H1 (cell line): Measurements from ENCODE around the gene RTL9. TPM values are rescaled to one million over a fixed set of nuclear protein-coding genes. Genes with fewer than 3 reads are reported as not detected.

ENCODE experiments used
- CTCF ChIA-PET: fragments of 300-600 bp; sonication (Branson Sonifier 250); formaldehyde crosslinking; loops from one replicate; lab custom pipeline; 2021; ENCODE audit not compliant: partially characterized antibody; lab: Charles Lee
- POLR2A ChIA-PET: fragments of 300-600 bp; sonication (Branson Sonifier 250); formaldehyde crosslinking; loops from one replicate; lab custom pipeline; 2021; ENCODE audit warnings: inconsistent platforms; ENCODE audit not compliant: partially characterized antibody; lab: Charles Lee
- DNase-seq, 2 experiments: peaks; one replicate each; pipeline versions ENCODE4 v3.0.0 to v3.0.0-alpha.2; 2010 to 2022; ENCODE audit warnings: low spot score in 2 of 2, low read depth in 1 of 2, mixed read lengths in 1 of 2
- FAIRE-seq: peaks from 2 replicates; lab custom pipeline; 2011; peaks lifted over from hg19 to GRCh38; lab: Jason Lieb, UNC
- H2AFZ ChIP-seq: 2 replicates; pipeline ENCODE4 v1.8.1; 2012; ENCODE audit warnings: low read length, inconsistent platforms
- H2AK5ac ChIP-seq: 2 replicates; pipeline ENCODE4 v1.6.1; 2013; ENCODE audit warnings: low read depth, low read length
- H2BK120ac ChIP-seq: replicated peaks from 2 replicates; pipeline ENCODE3; 2013; ENCODE audit warnings: low read depth, low read length, inconsistent platforms
- H2BK12ac ChIP-seq: 2 replicates; pipeline ENCODE4 v1.6.1; 2013; ENCODE audit warnings: low read depth, low read length
- H2BK15ac ChIP-seq: 2 replicates; pipeline ENCODE4 v1.6.1; 2013; ENCODE audit warnings: low read length
- H2BK20ac ChIP-seq: 2 replicates; pipeline ENCODE4 v1.6.1; 2013; ENCODE audit warnings: low read length
- H2BK5ac ChIP-seq: 2 replicates; pipeline ENCODE4 v1.6.1; 2013; ENCODE audit warnings: low read depth, low read length
- H3K14ac ChIP-seq: 2 replicates; pipeline ENCODE4 v1.6.1; 2013; ENCODE audit warnings: inconsistent platforms; ENCODE audit not compliant: insufficient read length
- H3K18ac ChIP-seq: 2 replicates; pipeline ENCODE4 v1.6.1; 2013; ENCODE audit warnings: low read length; ENCODE audit errors: extremely low read depth
- H3K23ac ChIP-seq: 2 replicates; pipeline ENCODE4 v1.6.1; 2013; ENCODE audit warnings: inconsistent platforms; ENCODE audit not compliant: insufficient read length
- H3K23me2 ChIP-seq: 2 replicates; pipeline ENCODE4 v1.6.1; 2013; ENCODE audit warnings: low read depth, low read length
- H3K27ac ChIP-seq: 2 replicates; pipeline ENCODE4 v1.6.1; 2011; ENCODE audit warnings: low read depth, low read length, inconsistent platforms
- H3K27me3 ChIP-seq, 4 experiments: replicated peaks in 1 of 4; 1 replicate in 1 of 4; 2 replicates in 3 of 4; pipeline versions ENCODE4 v1.6.1 to v1.8.1; 2011 to 2013; ENCODE audit warnings: low read length in 3 of 4, mild to moderate bottlenecking in 3 of 4, inconsistent platforms in 2 of 4, mixed read lengths in 2 of 4, moderate library complexity in 1 of 4; ENCODE audit not compliant: control insufficient read depth in 3 of 4, insufficient read depth in 3 of 4; ENCODE audit errors: extremely low read depth in 1 of 4
- H3K36me3 ChIP-seq, 4 experiments: 2 replicates each; pipeline versions ENCODE4 v1.6.1 to v1.8.1; 2011 to 2013; ENCODE audit warnings: mild to moderate bottlenecking in 4 of 4, low read length in 3 of 4, moderate library complexity in 2 of 4, control low read depth in 1 of 4, inconsistent platforms in 1 of 4; ENCODE audit not compliant: insufficient read depth in 4 of 4, control insufficient read depth in 2 of 4
- H3K4ac ChIP-seq: replicated peaks from 2 replicates; pipeline ENCODE3; 2013; ENCODE audit warnings: low read length, low read depth, mixed read lengths, inconsistent platforms; ENCODE audit not compliant: insufficient read length
- H3K4me1 ChIP-seq, 4 experiments: replicated peaks in 1 of 4; 1 replicate in 1 of 4; 2 replicates in 3 of 4; pipeline versions ENCODE4 v1.6.1 to v1.8.1; 2011 to 2013; ENCODE audit warnings: low read length in 3 of 4, inconsistent platforms in 2 of 4, mixed read lengths in 1 of 4; ENCODE audit not compliant: insufficient read depth in 4 of 4, control insufficient read depth in 3 of 4
- H3K4me2 ChIP-seq, 2 experiments: 2 replicates each; pipeline versions ENCODE4 v1.6.1 to v1.8.1; 2011 to 2013; ENCODE audit warnings: low read depth in 2 of 2, low read length in 2 of 2, control low read depth in 1 of 2, inconsistent platforms in 1 of 2, mild to moderate bottlenecking in 1 of 2; ENCODE audit not compliant: insufficient read depth in 1 of 2
- H3K4me3 ChIP-seq, 4 experiments: fragments of 200-600, 300-600 bp in 1 of 4; sonication (generic), shearing (Covaris generic), sonication (Bioruptor Twin) in 1 of 4; 2 replicates each; pipeline versions ENCODE4 v1.5.1 to v1.8.1; 2011 to 2016; ENCODE audit warnings: low read length in 4 of 4, low read depth in 3 of 4, control low read depth in 2 of 4, inconsistent platforms in 2 of 4, mild to moderate bottlenecking in 2 of 4, mixed read lengths in 1 of 4, moderate library complexity in 1 of 4; ENCODE audit not compliant: insufficient read depth in 2 of 4; ENCODE audit errors: extremely low read depth in 1 of 4
- H3K56ac ChIP-seq: replicated peaks from 2 replicates; pipeline ENCODE3; 2013; ENCODE audit warnings: low read depth, mild to moderate bottlenecking, mixed read lengths, low read length, inconsistent platforms; ENCODE audit not compliant: insufficient read length
- H3K79me1 ChIP-seq: 2 replicates; pipeline ENCODE4 v1.6.1; 2013; ENCODE audit warnings: low read depth, low read length, control low read depth
- H3K79me2 ChIP-seq, 2 experiments: 2 replicates each; pipeline versions ENCODE4 v1.6.1 to v1.8.1; 2012 to 2013; ENCODE audit warnings: low read length in 2 of 2, mild to moderate bottlenecking in 2 of 2, inconsistent platforms in 1 of 2; ENCODE audit not compliant: insufficient read depth in 2 of 2, control insufficient read depth in 1 of 2
- H3K9ac ChIP-seq, 4 experiments: replicated peaks in 1 of 4; 1 replicate in 1 of 4; 2 replicates in 3 of 4; pipeline versions ENCODE4 v1.6.1 to v1.8.1; 2011 to 2013; ENCODE audit warnings: low read depth in 3 of 4, low read length in 3 of 4, control low read depth in 2 of 4, mild to moderate bottlenecking in 2 of 4, moderate library complexity in 2 of 4, inconsistent platforms in 1 of 4; ENCODE audit errors: extremely low read depth in 1 of 4
- H3K9me3 ChIP-seq, 2 experiments: 2 replicates each; pipeline versions ENCODE4 v1.6.1 to v1.8.1; 2012 to 2013; ENCODE audit warnings: mild to moderate bottlenecking in 2 of 2, moderate library complexity in 2 of 2, control low read depth in 1 of 2, inconsistent platforms in 1 of 2, low read depth in 1 of 2, low read length in 1 of 2, mixed read lengths in 1 of 2; ENCODE audit not compliant: insufficient read depth in 2 of 2
- H4K20me1 ChIP-seq, 2 experiments: replicated peaks in 1 of 2; 2 replicates each; pipeline versions ENCODE3 to v1.8.1; 2011 to 2013; ENCODE audit warnings: inconsistent platforms in 2 of 2, low read length in 2 of 2, mild to moderate bottlenecking in 1 of 2; ENCODE audit not compliant: insufficient read depth in 2 of 2, control insufficient read depth in 1 of 2
- H4K5ac ChIP-seq: 2 replicates; pipeline ENCODE4 v1.6.1; 2013; ENCODE audit warnings: low read length, low read depth, mixed read lengths, inconsistent platforms; ENCODE audit not compliant: insufficient read length
- H4K8ac ChIP-seq: 2 replicates; pipeline ENCODE4 v1.8.0; 2013; ENCODE audit warnings: mild to moderate bottlenecking, moderate library complexity, low read length, inconsistent platforms; ENCODE audit not compliant: insufficient read depth; ENCODE audit errors: extremely low read depth
- H4K91ac ChIP-seq: replicated peaks from 2 replicates; pipeline ENCODE3; 2013; ENCODE audit warnings: low read length, mixed read lengths, inconsistent platforms; ENCODE audit not compliant: insufficient read length
- CHD2 ChIP-seq: IDR thresholded peaks from 2 replicates; pipeline ENCODE4 v1.6.1; 2012; ENCODE audit warnings: low read length, improper control_type of control experiment
- EGR1 ChIP-seq: IDR thresholded peaks from 2 replicates; pipeline ENCODE4 v1.6.1; 2011; ENCODE audit warnings: low read depth, low read length, borderline replicate concordance
- EP300 ChIP-seq, 2 experiments: IDR thresholded peaks; 1 replicate in 1 of 2; 2 replicates in 1 of 2; pipeline ENCODE4 v1.6.1; 2011 to 2012; ENCODE audit warnings: low read depth in 2 of 2, low read length in 2 of 2, mild to moderate bottlenecking in 2 of 2, borderline replicate concordance in 1 of 2, inconsistent platforms in 1 of 2, moderate library complexity in 1 of 2
- GTF2F1 ChIP-seq: IDR thresholded peaks from 2 replicates; pipeline ENCODE4 v1.6.1; 2012; ENCODE audit warnings: low read depth, low read length, improper control_type of control experiment, borderline replicate concordance
- JUN ChIP-seq: IDR thresholded peaks from 2 replicates; pipeline ENCODE4 v1.6.1; 2011; ENCODE audit warnings: low read depth, mild to moderate bottlenecking, improper control_type of control experiment, low read length
- JUND ChIP-seq: IDR thresholded peaks from 2 replicates; pipeline ENCODE4 v1.6.1; 2011; ENCODE audit warnings: mild to moderate bottlenecking, improper control_type of control experiment, low read length
- RFX5 ChIP-seq: IDR thresholded peaks from 2 replicates; pipeline ENCODE4 v1.6.1; 2011; ENCODE audit warnings: low read depth, low read length, improper control_type of control experiment, borderline replicate concordance
- SAP30 ChIP-seq: fragments of 300-600 bp; sonication (generic); IDR thresholded peaks from 2 replicates; pipeline ENCODE4 v1.7.1; 2012; ENCODE audit warnings: low read length, moderate library complexity, mild to moderate bottlenecking, inconsistent platforms; ENCODE audit not compliant: insufficient read depth, insufficient replicate concordance
- SUZ12 ChIP-seq: fragments of 200-600 bp; sonication (generic); IDR thresholded peaks from 2 replicates; pipeline ENCODE4 v1.6.1; 2012; ENCODE audit warnings: mild to moderate bottlenecking, inconsistent platforms, low read length, moderate library complexity, mixed read lengths
- TAF1 ChIP-seq: IDR thresholded peaks from 2 replicates; pipeline ENCODE4 v1.6.1; 2011; ENCODE audit warnings: mild to moderate bottlenecking, low read depth, low read length
- WGBS, 2 experiments: shearing (Covaris generic) in 1 of 2; methylation state at CpG; one replicate each; pipeline versions ENCODE4 v1.1.6 to v1.1.7; 2013 to 2015; ENCODE audit warnings: low lambda C conversion rate in 2 of 2, mixed read lengths in 2 of 2, inconsistent platforms in 1 of 2, low coverage in 1 of 2, missing lambda C conversion rate in 1 of 2; ENCODE audit not compliant: insufficient replicate concordance in 2 of 2, insufficient coverage in 1 of 2, insufficient read length in 1 of 2; ENCODE audit errors: extremely low coverage in 1 of 2, missing lambda C conversion rate in 1 of 2; 5-methylcytosine and 5-hydroxymethylcytosine counted together
- polyA plus RNA-seq, 7 experiments: library from polyadenylated mRNA; depleted of rRNA in 3 of 7; stranded (reverse) in 5 of 7; unstranded in 2 of 7; fragments of >200 nt in 5 of 7; fragments of 200-250 nt in 2 of 7; gene quantifications; 1 replicate in 5 of 7; 2 replicates in 1 of 7; 4 replicates in 1 of 7; pipeline versions ENCODE4 v1.2.1 to v1.2.3, GENCODE V29; 2011 to 2013; ENCODE audit warnings: missing spikeins in 2 of 7, mixed read lengths in 2 of 7
- total RNA-seq: library from RNA; stranded (reverse); fragmentation: NEBNext Ultra II Directional; extraction: Animal tissue kit (Norgen Biotek cat#: 25700); gene quantifications from 2 replicates; pipeline ENCODE4 v1.2.1, GENCODE V29; 2021
- TF ChIP-seq, protein P1 (sequence below): IDR thresholded peaks from 2 replicates; pipeline ENCODE4 v1.6.1; 2012; ENCODE audit warnings: low read length, inconsistent platforms

The RTL9 gene
- total and polyA plus RNA-seq, 2 of the 8 experiments (the other 6 are each of a cell fraction or from before 2014, with no cell fraction given) = 0.09 to 0.20 TPM

DNA sequence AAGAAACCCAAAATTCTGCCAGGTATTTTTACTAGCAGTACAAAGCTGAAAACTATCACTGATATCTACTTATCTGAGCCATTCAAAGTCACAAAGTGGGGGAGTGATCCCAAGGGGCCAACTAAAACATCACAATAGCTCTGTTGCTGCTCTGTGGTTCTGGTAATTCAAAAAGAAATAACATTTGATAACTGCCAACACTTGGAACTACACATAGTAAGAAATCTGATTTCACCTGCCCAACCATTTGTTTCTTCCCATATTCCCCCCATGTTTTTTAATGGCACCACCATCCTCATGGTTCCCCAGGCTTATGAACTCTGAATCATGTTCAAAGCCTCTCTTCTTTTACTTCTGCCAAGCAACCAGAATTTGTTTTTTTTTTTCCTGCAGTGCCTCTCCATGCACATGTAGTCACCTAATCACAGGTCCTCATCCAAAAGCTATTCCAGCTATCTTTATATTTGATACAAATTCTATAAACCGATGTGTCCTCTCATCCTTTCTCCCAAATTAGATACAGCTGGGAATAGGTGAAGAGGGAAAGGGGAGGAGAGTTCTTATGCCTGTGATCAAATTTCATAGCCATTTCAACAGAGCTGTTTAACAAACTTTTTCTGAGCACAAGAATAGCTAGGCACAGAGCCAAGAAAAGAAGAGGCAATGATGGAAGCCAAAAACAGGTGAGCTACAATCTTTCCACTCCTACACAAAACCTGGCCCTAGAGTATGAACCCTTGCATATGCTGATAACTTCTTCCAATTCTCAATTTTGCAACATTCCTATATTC, 48.5 kb upstream of the RTL9 start:
- H3K18ac ChIP-seq = no peak overlapping the region
- H4K5ac ChIP-seq = no peak overlapping the region
- H3K4ac ChIP-seq = no peak overlapping the region
- peaks cover 0 to 3% of the 10 kb centered on the region in 2 experiments for H4K20me1 ChIP-seq
- no peak overlapping the region for H3K14ac ChIP-seq
- no peaks in the 10 kb centered on the region for H3K36me3 ChIP-seq
- no peak overlapping the region for H4K91ac ChIP-seq
- no peak overlapping the region for H2BK5ac ChIP-seq
- H3K27me3 ChIP-seq = no peaks in the 10 kb centered on the region
- H3K9me3 ChIP-seq = no peaks in the 10 kb centered on the region
- H3K23me2 ChIP-seq = no peaks in the 10 kb centered on the region
- no peak overlapping the region for H2BK15ac ChIP-seq
- no peak overlapping the region for H2BK120ac ChIP-seq
- no peak overlapping the region for H3K9ac ChIP-seq
- no peak overlapping the region for H3K23ac ChIP-seq
- H3K79me2 ChIP-seq = peaks cover 0 to 83% of the 10 kb centered on the region in 2 experiments; a peak in 3 of 4 replicates
- ChIA-PET CTCF (interaction anchor here (1.1 to 1.4 kb wide), 3 partner anchors 60 to 152 kb away, joined by 3 read pairs; no protein-coding TSS in a partner anchor), POLR2A (no interaction called here)
- H3K79me1 ChIP-seq = no peaks in the 10 kb centered on the region
- no peak overlapping the region for H3K4me3 ChIP-seq
- H3K27ac ChIP-seq = no peak overlapping the region
- H4K8ac ChIP-seq = no peak overlapping the region
- no peak overlapping the region for H3K4me2 ChIP-seq
- no peak overlapping the region for H2AK5ac ChIP-seq
- no peak overlapping the region for H2BK12ac ChIP-seq
- H2BK20ac ChIP-seq = no peak overlapping the region
- peaks cover 0 to 14% (median 2%) of the 10 kb centered on the region in 4 experiments; a peak in 2 of 7 replicates for H3K4me1 ChIP-seq
- DNase-seq (no peak), FAIRE-seq (peak; percentile 42)
- no peak overlapping the region for H3K56ac ChIP-seq
- WGBS, 2 experiments = 100% methylated on average over 1 of the region's 1 CpG; no CpG with 5 or more reads in 1 of the 2 experiments
- no peak overlapping the region for H2AFZ ChIP-seq
- TF ChIP-seq CHD2 = no peak
- no peak for TF ChIP-seq JUN
- no peak for TF ChIP-seq TAF1
- TF ChIP-seq EP300 (IDR thresholded peaks at IDR 0.05; ENCODE audit: borderline replicate concordance in 1 of 2, low read depth in 2 of 2, low read length in 2 of 2) = no peak
- no peak for TF ChIP-seq JUND
- no peak for TF ChIP-seq GTF2F1
- TF ChIP-seq EGR1 = no peak
- TF ChIP-seq, protein P1, sequence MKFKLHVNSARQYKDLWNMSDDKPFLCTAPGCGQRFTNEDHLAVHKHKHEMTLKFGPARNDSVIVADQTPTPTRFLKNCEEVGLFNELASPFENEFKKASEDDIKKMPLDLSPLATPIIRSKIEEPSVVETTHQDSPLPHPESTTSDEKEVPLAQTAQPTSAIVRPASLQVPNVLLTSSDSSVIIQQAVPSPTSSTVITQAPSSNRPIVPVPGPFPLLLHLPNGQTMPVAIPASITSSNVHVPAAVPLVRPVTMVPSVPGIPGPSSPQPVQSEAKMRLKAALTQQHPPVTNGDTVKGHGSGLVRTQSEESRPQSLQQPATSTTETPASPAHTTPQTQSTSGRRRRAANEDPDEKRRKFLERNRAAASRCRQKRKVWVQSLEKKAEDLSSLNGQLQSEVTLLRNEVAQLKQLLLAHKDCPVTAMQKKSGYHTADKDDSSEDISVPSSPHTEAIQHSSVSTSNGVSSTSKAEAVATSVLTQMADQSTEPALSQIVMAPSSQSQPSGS = no peak
- TF ChIP-seq SAP30 = no peak
- no peak for TF ChIP-seq SUZ12
- TF ChIP-seq RFX5 = no peak
